Bronchial epithelial cell (primary cell): ENCODE results near the gene TMEM18. TPM values are rescaled to one million over a fixed set of nuclear protein-coding genes. Genes with fewer than 3 reads are reported as not detected.

Experiments used
- DNase-seq: peaks from one replicate; pipeline ENCODE4 v3.0.0-alpha.2; 2010; ENCODE audit warnings: low read depth
- FAIRE-seq: peaks from 2 replicates; lab custom pipeline; 2011; peaks lifted over from hg19 to GRCh38; lab: Jason Lieb, UNC
- H3K27me3 ChIP-seq: 2 replicates; pipeline ENCODE4 v1.5.1; 2011; ENCODE audit warnings: low read length; ENCODE audit not compliant: control insufficient read depth, insufficient read depth
- H3K36me3 ChIP-seq: 2 replicates; pipeline ENCODE4 v1.5.1; 2011; ENCODE audit warnings: low read length; ENCODE audit not compliant: control insufficient read depth, insufficient read depth
- H3K4me3 ChIP-seq: 2 replicates; pipeline ENCODE4 v1.5.1; 2011; ENCODE audit warnings: mild to moderate bottlenecking, low read depth, low read length, control low read depth
- total RNA-seq: library from RNA; depleted of rRNA; stranded (reverse); fragments of >200 nt; gene quantifications from 2 replicates; pipeline ENCODE4 v1.2.1, GENCODE V29; 2014
- TF ChIP-seq, protein P1 (sequence below): IDR thresholded peaks from 2 replicates; pipeline ENCODE4 v1.5.1; 2011; ENCODE audit warnings: mild to moderate bottlenecking, moderate library complexity, low read length, control low read depth, inconsistent platforms; ENCODE audit not compliant: insufficient read depth, severe bottlenecking

The TMEM18 gene
- total RNA-seq, 1 donor from 2014 or later = 30.5 TPM

DNA sequence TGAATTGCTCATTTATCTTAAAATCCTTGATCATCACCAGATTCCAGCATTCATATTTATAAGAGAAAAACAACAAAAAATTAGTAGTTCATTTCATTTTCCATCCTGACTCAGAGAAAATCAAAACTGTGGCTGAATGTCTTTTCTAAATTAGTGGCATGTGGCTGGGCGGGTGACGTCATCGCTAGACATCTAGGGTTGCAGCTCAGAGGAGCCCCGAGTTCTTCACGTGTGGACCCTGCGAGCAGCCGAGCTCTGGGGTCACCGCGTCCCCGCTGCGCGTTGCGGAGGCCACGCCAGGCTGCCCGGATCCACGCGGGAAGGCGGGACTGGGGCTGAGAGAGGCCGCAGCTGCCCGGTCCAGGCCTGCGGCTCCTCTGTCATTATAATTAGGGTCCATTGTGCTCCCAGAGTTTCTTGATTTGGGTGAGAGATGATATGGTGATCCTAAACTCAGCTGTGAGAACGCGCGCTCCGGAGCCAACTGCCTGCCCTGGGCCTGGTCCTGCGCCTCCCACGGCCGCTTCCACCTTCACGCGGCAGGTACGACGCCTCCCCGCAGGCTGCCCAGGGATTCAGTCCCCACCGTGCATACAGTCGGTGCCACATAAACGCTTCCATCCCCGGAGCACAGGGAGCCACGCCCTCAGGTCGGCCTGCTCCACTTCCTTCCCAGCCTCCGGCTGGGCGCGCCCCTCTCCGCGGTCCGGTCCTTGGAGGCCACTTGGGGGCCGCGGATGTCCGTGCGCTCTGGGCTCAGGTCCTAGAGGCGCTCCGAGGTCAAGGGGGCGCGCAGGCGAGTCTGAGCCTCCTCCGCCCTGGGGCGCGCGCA, 56.5 kb downstream of the TMEM18 start:
- no peak overlapping the region for H3K4me3 ChIP-seq
- DNase-seq = no peak
- H3K27me3 ChIP-seq = no peaks in the 10 kb centered on the region
- no peaks in the 10 kb centered on the region for H3K36me3 ChIP-seq
- TF ChIP-seq, protein P1, sequence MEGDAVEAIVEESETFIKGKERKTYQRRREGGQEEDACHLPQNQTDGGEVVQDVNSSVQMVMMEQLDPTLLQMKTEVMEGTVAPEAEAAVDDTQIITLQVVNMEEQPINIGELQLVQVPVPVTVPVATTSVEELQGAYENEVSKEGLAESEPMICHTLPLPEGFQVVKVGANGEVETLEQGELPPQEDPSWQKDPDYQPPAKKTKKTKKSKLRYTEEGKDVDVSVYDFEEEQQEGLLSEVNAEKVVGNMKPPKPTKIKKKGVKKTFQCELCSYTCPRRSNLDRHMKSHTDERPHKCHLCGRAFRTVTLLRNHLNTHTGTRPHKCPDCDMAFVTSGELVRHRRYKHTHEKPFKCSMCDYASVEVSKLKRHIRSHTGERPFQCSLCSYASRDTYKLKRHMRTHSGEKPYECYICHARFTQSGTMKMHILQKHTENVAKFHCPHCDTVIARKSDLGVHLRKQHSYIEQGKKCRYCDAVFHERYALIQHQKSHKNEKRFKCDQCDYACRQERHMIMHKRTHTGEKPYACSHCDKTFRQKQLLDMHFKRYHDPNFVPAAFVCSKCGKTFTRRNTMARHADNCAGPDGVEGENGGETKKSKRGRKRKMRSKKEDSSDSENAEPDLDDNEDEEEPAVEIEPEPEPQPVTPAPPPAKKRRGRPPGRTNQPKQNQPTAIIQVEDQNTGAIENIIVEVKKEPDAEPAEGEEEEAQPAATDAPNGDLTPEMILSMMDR = no peak
- no peak for FAIRE-seq

DNA sequence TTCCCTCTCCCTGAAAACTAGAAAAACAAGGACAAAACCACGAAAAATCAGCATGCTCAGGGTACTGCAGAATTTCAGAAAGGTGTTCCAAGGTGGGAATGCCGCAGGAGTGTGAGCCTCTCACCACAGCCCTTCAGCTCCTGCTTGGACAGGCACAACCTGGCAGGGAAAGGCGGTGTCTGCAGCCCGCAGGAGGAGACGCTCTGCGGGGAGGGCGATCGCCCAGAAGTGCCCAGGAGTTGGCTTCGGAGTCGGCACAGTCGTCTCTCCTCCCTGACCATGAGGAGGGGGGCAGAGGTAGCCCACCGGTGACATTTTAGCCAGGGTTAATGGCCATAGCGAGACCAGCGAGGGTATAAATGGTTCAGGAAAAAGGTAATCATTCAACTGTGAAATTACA, 57.2 kb downstream of the TMEM18 start:
- Histone ChIP-seq H3K36me3 (no peaks in the 10 kb centered on the region), H3K4me3 (no peak overlapping the region), H3K27me3 (no peaks in the 10 kb centered on the region)
- TF ChIP-seq, protein P1 = no peak
- DNase-seq (no peak), FAIRE-seq (no peak)

DNA sequence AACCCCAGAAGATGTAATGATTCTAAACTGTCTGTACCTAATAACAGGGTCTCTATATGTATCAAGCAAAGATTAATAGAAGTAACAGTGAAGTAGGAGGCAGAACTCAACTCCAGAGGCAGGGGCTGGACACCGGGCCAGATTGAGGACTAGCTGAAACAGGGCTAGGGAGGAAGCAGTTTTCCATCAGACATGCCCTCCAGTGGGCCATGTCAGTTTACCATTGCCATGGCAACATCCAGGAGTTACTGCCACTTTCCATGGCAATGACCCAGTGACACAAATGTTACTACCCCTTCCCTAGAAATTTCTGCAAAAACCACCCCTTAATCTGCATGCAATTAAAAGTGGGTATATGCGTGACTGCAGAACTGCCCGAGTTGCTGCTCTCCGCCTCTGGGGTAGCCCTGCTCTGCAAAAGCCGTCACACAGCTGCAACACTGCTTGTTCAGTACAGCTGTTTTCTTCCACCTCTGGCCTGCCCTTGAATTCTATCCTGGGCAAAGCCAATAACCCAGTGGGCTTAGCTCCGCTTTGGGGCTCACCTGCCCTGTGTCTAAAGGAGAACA, 58.7 kb downstream of the TMEM18 start:
- FAIRE-seq = no peak
- no peak overlapping the region for H3K4me3 ChIP-seq

DNA sequence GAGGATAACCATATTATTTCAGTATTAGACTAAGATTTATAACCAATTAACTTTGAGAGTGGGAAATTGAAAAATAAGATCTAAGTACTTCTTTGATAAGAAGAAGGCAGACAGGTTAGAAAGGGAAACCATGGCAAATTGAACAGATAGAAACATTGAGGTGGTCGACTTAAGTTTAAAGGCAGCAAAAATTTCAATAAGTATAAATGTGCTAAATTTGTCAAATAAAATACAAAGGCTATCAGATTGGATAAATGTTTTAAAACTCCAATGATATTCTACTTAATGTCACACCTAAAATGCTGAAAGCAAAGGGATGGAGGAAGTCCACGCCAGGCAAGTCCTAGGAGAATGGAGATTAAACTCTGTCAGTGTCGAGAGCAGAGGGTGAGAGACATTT, 59.2 kb downstream of the TMEM18 start:
- no peak overlapping the region for H3K4me3 ChIP-seq
- FAIRE-seq = no peak
- H3K27me3 ChIP-seq = no peaks in the 10 kb centered on the region
- H3K36me3 ChIP-seq = no peaks in the 10 kb centered on the region
- TF ChIP-seq, protein P1 = no peak
- no peak for DNase-seq

More for the DNA sequence above, 58.7 kb downstream of the TMEM18 start:
- Histone ChIP-seq H3K36me3 (no peaks in the 10 kb centered on the region), H3K27me3 (no peaks in the 10 kb centered on the region)
- DNase-seq = no peak
- TF ChIP-seq, protein P1 = no peak
